ENCODE measurements around the gene GPR162.

The GPR162 gene

GRCh38 chr12:6837370-6838060, 15.9 kb downstream of the GPR162 start:
- no peak for DNase-seq

- DNase-seq = no peak
These were observed 17.2 kb downstream of the GPR162 start for GRCh38 chr12:6838854-6839253.

GRCh38 chr12:6839482-6840201, 18.0 kb downstream of the GPR162 start:
- DNase-seq = no peak

- no peak for DNase-seq
These were observed 18.7 kb downstream of the GPR162 start for GRCh38 chr12:6840330-6840729.

GRCh38 chr12:6840761-6841515, 19.3 kb downstream of the GPR162 start, which contains the start of gene GNB3:
Gene GNB3 (plus strand): TSS chr12:6840925. CDS start chr12:6841288, 363 bp downstream.
- DNase-seq = no peak

- DNase-seq = no peak
These were observed 20.5 kb downstream of the GPR162 start for GRCh38 chr12:6842075-6842474.

- no peak for DNase-seq
These were observed 21.7 kb downstream of the GPR162 start for GRCh38 chr12:6843118-6843902.

GRCh38 chr12:6845395-6845794, 23.8 kb downstream of the GPR162 start:
- DNase-seq = no peak

- DNase-seq = no peak
These were observed 24.8 kb downstream of the GPR162 start for GRCh38 chr12:6846316-6846869.

- DNase-seq = no peak
These were observed 26.1 kb downstream of the GPR162 start for GRCh38 chr12:6847676-6848075.

GRCh38 chr12:6849427-6849826, 27.8 kb downstream of the GPR162 start:
- DNase-seq = no peak

GRCh38 chr12:6849976-6850560, 28.4 kb downstream of the GPR162 start:
- no peak for DNase-seq

- no peak for DNase-seq
These were observed 29.2 kb downstream of the GPR162 start for GRCh38 chr12:6850796-6851152.

- DNase-seq = peak; percentile 96 to 97
These were observed 29.7 kb downstream of the GPR162 start, which contains the start of gene CDCA3 for GRCh38 chr12:6851153-6851920. Gene CDCA3 (minus strand): TSS chr12:6851286. CDS start chr12:6850952, 334 bp downstream.

GRCh38 chr12:6851921-6852650, 30.5 kb downstream of the GPR162 start, which contains the start of gene USP5:
Gene USP5 (plus strand): TSS chr12:6852150. CDS start chr12:6852180, 30 bp downstream.
- DNase-seq = peak; percentile 99

GRCh38 chr12:6852651-6853354, 31.2 kb downstream of the GPR162 start:
- DNase-seq = peak; percentile 30 to 73

GRCh38 chr12:6853626-6854025, 32.0 kb downstream of the GPR162 start:
- no peak for DNase-seq

GRCh38 chr12:6854036-6854435, 32.4 kb downstream of the GPR162 start:
- DNase-seq = no peak

GRCh38 chr12:6855322-6855721, 33.7 kb downstream of the GPR162 start:
- DNase-seq = no peak

- no peak for DNase-seq
These were observed 37.2 kb downstream of the GPR162 start for GRCh38 chr12:6858799-6859198.
